Stimulated activated CD8-positive, alpha-beta memory T cell treated with anti-CD3 and anti-CD28 coated beads, Interleukin-15, amount 100 ng/mL, for 4 hours (primary cell): ENCODE measurements around the gene RXFP4.

ENCODE experiments used
- DNase-seq, 2 donors: peaks; one replicate each; pipeline ENCODE4 v3.0.0-alpha.2; 2020; ENCODE audit warnings: low read depth in 2 of 2

RXFP4 gene

DNA sequence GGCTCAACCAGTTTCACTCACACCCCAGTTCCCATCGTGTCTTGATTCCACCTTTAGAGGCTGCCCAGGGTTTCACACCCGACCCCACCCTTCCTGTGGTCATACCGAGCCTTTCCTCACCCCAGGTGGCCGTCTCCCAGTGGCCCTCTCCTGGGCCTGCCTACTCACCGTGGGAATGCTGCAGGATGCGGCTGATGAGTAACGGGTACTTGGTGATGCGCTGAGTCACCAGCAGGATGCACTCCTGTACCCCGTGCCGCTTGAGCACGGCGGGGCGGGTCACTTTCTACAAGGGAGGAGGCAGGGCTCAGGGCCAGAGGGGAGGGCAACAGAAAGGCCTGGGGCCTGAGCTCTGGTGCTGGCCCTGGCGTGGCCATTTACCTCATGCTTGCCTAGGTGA, 20.5 kb downstream of the RXFP4 start:
- no peak for DNase-seq

DNA sequence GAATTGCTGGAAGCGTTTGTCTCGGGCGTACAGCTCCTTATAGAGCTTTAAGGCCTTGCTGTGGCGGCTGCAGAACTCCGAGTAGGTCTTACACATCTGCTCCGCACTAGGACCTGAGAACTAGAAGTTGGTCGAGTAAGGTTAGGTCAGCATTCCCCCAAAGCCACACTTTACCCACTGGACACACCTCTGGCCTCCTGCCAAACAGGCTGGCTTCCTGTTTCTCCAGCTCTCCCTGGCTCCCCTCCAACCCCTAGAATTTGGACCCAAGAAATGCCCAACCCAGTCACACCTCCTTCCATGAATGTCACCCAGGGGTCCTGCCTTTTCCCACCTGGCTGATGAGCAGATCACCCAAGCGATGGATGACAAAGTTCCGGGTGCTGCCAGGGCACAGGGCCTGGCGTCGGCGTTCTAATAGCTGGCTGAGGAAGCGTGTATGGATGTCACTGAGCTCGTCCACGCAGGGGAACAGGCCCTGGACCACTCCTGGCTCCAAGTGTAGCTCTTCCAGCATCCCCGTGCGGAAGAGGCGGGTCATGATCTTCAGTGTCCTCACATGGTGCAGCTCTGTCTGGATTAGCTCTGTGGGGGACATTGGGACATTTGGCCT, 21.3 kb downstream of the RXFP4 start:
- DNase-seq: no peak

DNA sequence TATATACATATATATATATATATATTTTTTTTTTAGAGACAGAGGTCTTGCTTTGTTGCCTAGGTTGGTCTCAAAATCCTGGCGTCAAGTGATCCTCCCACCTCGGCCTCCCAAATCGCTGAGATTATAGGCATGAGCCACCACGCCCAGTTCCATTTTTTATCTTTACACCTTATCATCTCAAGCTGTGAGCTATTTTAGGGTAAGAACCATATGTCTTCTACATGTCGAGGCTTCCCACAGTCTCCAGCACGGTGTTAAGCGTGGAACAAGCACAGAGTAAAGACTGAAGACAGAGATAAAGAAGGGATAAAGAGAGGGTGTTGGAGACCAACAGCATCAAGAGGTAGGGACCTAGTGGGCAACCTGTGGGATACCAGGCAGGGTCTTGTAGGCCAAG, 22.8 kb downstream of the RXFP4 start:
- no peak for DNase-seq

DNA sequence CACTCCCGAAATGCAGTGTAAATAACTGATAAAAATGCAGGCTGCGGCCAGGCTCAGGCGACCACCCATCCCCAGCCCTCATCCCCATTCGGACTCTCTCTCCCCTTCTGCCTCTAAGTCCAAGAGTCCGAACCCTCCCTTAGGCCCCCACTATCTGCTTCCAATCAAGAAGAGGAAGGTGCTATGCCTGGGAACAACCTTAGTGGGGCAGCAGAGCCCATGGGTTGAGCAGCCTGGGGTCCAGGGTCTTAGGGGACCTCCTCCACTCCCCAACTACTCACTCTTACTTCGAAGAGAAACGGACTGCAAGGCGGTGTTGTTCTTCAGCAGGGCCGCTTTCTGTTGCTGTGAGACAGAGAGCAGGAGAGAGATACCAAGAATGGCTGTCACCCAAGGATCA, 24.7 kb downstream of the RXFP4 start:
- no peak for DNase-seq

DNA sequence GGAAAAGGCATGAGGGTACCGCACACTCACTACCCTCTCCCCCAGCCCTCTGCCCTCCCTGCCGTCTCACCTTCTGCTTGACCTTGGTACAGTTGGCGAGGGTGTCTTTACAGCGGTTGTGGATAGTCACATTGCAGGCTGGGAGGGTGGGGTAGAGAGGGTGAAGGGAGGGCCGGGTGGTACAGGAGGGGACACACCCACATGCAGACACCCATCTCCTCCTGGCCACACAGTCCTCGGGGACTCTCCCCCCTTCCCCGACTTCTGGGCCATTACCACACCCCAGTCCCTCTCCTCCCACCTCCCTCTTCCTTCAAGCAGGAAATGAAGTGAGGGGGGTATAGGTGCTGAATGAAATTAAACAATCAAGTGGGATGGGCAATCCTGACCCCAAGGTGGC, 25.3 kb downstream of the RXFP4 start:
- no peak for DNase-seq

DNA sequence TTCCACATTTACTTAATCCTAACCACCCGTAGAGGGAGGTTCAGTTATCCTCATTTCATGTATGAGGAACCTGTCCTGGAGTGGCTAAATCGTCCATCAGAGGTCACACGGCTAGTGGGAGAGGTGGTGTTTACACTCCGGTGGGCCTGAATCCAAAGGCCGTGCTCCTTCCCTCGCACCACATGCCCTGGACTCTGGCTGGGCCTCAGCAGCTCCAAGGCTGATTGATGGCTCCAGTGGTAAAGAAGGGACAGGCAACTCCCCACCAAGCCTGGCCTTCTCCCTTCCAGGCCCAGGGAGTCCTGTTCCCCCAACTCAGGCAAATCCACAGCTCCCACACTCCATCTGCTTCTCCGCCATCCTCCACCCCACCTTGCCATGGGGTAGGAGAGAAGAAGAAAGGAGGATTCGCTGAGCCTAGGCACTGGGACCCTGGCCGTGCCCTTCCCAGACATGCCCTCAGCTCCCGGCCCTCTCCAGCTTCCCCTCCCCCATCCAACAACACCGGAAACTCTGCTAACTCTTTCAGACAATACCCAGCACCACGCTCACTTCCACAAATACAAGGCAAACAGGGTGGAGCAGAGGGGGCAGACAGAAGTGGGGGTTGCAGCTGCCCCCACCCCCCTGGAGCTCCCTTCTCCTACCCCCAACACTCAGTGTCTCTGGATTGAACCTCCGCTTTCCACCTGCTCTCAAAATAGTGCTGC, 26.1 kb downstream of the RXFP4 start:
- DNase-seq: no peak

DNA sequence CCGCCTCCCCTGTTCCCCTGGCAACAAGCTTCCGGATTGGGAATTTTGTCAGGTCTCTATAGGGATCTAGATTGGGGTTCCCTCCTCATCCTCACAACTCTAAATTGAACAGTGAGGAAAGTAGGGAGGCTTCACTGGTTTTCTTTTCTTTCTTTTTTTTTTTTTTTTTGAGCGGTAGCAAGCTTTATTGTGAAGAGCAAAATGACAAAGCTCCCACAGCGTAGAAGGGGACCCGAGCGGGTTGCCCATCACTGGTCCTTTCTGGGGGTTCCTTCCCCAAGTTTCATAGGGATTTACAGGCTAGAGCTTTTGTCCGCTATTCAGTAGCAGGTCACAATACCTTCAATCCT, 26.6 kb downstream of the RXFP4 start:
- no peak for DNase-seq

DNA sequence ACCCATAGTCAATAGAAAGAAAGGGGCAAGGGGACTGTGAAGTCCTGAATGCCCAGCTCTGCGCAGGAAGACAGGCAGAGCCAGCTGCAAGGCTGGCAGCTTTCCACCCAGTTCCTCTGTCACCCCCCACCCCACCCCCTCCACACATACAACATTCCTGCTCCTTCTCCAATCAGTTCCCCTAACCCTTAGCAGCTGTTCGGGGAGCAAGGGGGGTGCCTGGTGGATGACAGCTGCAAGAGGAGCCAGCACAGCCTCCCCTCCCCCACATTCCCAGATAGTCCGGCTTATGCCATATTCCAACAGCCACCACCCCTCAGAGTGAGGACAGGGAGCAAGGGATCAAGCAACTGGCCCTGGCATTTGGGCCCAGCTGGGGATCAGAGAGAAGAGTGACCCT, 27.2 kb downstream of the RXFP4 start:
- no peak for DNase-seq

DNA sequence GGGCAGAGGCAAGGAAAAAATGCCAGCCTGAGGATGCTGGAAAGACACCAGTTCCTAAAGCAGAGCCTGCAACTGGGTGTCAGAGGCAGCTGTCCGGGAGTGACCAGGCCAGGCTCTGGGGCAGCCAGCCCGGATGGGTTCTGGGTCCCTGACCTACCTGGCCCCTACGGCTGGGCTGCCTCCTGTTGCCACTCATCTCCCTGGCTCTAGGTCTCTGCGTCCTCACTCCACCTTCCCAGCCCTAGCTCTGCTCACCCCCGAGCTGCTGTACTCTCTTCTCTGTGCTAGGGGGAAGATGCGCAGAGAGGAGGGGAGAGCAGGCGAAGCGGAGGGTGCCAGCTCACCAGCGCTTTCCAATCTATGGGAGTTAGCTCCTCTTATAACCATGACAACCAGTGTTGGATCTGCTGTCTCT, 27.9 kb downstream of the RXFP4 start:
- DNase-seq: no peak

DNA sequence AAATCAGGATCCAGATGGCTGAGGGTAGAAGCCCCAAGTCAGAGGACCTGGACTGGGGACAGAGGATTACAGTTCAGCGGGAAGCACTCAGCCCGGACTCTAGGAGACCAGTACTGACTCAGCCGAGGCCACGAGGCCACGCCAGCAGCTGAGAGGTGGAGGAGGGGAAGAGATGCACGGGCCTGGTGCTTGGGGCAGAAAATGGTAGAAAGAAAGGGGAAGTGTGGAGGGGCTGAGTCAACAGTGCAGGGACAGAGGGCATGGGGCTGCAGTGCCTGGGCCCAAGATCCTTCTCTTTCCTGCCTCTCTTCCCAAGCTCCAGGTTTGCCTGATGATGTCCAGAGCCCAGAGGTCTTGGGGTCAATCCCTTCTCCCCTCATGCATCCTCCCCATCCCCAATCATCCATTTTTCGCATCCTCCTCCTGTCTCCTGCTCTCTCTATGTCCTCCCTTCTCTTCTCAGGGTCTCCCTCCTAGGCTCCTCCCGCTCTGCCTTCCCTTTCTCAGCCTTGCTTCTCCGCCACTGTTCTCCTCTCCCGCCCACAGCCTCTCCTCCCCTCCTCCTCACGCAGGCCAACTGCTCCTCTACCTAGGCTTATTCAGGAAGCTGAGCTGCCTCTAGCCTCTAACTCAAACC, 29.2 kb downstream of the RXFP4 start:
- no peak for DNase-seq

DNA sequence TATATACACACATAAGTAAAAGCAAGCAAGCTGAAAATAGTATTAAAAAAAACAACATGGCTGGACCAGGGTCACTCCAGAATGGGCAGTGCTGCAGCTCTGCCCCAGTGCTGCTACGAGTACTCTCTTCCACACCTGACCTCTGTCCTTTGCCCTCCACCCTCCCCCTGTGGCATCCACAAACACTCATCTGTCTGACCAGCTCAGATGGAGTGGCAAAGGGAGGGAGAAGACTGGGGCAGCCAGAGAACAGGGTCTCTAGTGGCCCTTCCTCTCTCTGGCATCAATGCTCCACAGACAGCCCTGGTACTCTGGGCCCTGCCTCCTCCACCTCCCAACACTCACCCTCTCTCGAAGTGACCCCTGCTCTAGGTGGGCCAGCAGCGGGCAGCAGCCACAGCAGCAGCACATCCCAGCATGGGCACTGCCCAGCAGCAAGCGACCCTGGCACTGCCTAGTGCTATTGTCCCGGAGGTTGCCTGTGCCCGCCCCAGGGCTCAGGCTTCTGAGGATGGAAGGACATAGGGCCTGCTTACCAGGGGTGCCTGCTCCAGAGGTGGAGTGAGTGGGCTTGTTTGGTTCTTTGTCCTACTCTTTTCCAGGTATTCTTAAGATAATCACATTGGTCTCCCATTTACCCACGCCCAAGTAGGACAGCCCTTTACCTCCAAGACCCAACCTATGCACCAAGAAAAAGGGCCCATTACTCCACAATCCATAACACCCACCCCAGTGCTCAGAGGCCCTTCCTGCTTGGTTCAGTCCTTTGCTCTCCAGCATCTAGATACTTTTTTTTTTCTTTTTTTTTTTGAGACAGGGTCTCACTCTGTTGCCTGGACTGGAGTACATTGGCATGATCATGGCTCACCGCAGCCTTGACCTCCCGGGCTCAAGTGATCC, 30.7 kb downstream of the RXFP4 start:
- no peak for DNase-seq

DNA sequence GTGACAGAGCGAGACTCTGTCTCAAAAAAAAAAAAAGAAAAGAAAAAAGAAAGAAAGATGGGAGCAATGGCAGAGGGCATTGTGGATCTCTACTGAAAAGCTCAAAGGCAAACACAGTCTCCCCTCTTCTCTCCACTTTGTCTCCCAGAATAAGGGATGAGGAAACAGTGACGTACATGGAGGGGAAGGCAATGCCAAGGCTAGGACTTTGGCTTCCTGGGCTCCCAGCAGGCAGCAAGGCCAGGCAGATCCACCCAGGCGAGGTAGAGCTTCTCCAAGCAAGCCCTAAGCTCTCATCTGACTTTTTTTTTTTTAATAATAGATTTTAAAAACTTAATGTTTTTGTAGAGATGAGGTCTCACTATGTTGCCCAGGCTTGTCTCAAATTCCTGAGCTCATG, 32.3 kb downstream of the RXFP4 start:
- DNase-seq: no peak

DNA sequence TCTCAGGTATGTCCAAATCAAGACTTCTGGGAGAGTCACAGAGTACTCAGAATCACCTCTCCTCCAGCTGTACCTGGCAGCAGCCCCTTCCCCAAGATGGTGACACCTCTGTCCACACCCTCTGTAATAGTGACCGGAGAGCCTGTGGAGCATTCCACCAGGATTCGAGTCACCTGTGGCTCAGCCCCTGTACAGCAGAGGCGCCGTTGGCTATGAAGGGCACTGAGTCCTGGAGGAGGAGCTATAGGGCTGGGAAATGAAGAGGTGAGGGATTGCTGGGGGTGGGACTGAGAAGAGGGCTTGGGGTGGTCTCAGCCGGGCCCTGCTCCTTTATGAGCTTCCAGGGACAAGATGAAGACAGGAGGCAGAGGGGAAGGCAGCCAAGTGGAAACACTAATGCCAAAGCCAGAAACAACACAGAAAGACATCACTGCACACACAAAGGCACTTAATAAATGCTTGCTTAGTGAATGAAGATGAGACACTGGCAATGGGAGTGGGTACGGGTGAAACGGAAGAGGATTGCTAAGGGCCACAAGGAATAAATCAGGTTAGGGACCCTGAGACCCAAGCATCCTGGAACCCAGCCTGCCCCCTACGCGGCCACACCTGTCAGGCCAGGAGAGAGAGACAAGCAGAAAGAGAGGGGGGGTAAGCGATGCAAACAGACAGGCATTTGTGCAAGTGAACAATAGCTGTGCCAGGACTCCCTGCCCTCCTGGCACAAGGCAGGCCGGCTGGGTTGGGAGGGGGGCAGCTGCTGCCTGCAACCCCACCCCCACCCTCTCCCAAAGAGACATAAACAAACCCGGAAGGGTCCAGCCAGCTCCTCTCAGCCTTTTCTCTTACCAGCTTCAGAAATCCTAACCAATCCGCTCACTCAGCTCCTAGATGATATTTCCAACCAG, 33.0 kb downstream of the RXFP4 start:
- no peak for DNase-seq

DNA sequence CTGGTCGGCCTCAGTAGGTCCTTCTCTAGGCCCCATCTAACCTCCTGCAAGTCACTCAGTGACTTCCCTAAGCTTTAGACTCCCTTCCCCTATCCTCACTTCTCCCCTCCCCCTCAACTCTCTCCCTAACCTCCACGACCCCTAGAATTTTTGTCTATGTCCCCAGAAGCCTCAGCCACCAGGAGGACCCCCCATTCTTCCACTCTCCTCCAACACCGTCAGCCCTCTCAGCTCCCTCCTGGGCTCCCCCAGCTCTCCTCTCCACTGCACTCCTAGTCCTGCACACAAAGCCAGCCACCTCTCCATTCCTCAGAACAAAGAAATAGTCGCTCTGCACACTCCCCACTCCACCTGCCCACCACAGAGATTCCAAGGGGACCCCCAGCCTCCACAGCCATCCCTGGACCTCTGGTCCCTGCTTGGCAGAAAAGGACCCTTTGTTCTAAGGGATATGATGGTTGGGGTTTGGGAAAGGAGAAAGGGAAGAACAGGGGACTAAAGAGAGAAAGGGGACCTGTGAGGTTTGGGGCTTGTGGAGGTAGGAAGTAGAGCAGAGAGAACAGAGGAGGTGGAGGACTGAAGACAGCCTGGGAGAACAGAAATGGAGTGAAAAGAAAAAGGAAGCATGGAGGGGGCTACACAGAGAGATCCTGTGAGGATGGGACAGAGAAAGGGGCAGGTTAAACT, 34.1 kb downstream of the RXFP4 start:
- no peak for DNase-seq

DNA sequence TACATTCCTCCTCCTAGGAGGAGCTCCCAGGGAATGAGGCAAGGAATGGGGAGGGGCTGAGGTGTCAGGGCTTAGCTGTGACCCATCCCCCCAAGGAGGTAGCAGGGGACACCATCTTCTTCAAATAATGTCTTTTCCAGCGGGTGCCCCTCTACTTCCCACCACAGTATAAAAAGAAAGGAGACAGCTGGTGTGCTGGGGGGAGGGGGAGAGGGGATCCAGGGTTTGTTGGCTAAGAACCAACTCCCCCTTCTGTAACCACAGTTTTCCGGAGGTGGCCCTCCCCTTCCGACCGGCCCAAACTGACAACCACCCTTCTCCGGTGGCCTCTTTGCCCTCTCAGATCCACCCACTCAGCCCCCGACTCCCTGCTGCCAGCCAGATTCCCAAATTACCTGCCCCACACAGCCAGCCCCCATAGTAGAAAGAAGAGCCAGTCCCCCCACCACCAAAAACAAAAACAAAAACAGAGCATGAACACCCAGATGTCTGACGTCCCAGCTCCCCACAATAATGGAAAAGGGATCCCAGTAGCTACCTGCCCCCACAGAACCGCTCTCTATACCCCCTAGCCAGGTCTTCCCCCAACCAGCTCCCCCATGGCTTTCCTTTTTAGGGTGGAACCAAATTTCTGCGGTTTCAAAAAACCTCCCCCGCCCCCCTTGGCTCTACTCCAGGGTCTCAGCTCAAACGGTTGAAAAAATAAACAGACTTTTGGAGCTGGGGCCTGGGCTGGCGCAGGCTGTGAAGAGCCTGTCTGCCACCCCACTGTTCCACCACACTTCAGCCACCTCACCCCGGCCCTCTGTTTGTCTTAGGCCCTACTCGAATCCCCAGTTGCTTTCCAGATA, 34.8 kb downstream of the RXFP4 start:
- DNase-seq: peak; percentile 48 to 49

DNA sequence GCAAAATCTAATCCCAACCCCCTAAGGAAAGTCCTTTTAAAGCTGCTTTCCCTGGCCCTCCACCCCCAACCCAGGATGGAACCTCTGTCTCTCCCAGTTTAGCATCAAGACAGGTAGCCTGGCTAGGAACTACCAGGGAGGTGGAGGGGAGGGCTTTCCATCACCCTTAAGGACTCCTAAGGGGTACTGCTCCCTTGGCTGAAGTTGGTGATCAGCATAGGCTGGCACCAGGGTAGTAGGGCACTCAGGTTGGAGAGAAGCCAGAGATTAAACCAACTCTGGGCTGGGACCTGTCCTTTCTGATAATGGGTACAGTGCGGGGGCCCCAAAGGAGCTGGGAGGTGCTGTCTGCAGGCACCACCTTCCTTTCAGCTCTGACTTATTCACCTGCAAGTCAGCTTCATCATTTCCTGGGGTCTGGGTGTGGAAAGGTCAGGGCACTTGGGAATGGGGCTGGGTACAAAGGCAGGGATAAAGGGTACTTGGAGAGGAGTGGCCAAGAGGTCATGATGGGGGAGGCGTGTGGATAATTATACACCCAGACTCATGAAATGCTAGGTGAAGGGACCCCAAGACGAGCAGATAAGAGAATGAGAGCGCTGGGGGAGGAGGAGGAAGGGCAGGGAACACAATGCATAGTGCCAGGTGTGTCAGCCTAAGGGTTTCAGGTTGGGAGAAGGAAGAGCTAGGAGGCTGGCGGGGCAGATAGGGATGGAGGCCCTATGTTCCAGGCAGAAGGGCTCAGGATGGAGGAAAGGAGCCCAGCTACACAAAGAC, 35.7 kb downstream of the RXFP4 start:
- no peak for DNase-seq

DNA sequence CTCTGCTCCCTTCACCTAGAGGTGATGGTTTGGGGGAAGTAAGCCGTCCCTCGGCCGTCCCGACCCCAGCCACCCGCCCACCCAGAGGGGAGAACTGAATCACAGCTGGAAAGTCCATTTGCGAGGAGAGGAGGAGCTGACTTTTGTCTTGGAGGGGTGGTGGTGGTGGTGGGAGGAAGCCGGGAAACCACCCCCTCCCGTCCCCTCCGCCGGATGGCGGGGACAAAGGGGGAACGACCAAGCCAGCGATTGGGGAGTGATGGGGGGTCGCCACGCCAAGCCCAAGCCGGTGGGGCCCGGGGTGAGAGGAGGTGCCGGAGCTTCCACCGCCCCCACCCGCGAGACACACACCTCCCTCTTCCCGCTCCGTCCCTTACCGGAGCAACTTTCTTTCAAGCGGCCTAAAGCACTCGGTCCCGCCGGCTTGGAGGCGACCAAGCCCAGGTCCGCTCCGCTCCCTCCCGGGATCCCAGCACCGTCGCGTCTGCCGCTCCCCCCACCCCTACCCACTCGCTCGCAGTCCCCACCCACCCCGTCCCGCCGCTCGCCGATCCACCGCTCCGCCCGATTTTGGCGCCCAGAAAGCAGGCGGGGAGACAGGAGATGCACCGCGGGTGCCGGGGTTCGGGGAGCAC, 36.4 kb downstream of the RXFP4 start:
- DNase-seq: peak; percentile 70 to 71

DNA sequence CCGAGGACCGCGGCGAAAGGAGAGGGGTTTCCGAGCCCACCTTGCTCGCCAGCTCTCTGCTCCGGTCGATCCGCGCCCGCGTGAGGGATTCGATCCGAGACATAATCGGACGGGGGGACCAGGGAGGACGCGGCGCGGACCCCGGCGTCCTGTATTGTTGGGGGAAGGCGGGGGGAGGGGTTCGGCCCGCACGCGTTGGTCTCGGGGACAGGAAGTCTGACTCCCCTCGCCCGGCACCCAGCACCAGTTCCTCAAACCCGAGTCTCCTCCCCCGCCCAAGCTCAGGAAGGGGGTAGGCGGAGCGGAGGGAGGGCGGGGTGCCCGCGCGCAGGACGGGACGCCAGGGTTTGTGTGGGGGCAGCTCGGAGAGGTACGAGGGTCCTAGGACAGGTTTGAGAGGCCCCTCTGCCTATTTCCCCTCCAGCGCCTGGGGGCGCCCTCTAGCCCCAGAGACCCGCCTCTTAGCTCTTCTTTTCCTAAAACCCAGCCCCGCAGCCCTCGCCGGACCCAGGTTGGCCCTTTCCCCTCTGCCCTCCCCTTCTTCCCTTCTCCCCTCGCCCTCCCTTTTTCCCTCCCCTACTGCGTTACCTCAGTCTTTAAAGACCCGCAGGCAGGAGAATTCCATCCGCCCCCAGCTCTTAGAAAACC, 37.0 kb downstream of the RXFP4 start, which contains the start of gene ARHGEF2:
ARHGEF2 (minus strand) TSS at position 223 of the 648 bp plus-strand sequence; CDS start at position 103, 120 bp downstream.
- DNase-seq: peak; percentile 71 to 77
